GM18951 (cell line): Measurements from ENCODE around the gene GLRA2.
"Not testable (repeated sequence)": the region's sequence is repeated elsewhere in the genome, so short reads cannot be mapped to it uniquely, and the experiment has no call there.

Experiments
- POLR2A ChIP-seq: IDR thresholded peaks from 4 replicates; pipeline ENCODE4 v1.6.1; 2011; ENCODE audit warnings: mild to moderate bottlenecking; ENCODE audit not compliant: insufficient read length, insufficient read depth; ENCODE audit errors: extremely low read depth
- in situ Hi-C: fragments of 300-500 bp; cut with MboI; formaldehyde crosslinking; loops from one replicate; pipeline ENCODE4 v1.12.0; 2022; ENCODE audit warnings: low sequenced_read_pairs, mixed read lengths, inconsistent platforms; ENCODE audit not compliant: unreplicated experiment

Gene GLRA2

GRCh38 chrX:14630733-14631132 lies 101.4 kb downstream of the GLRA2 start:
- in situ Hi-C loops: no loop called here
- no peak for TF ChIP-seq POLR2A

GRCh38 chrX:14641681-14642655 lies 112.6 kb downstream of the GLRA2 start:
- in situ Hi-C loops: no loop called here

GRCh38 chrX:14660970-14661369 lies 131.6 kb downstream of the GLRA2 start:
- no peak for TF ChIP-seq POLR2A
- in situ Hi-C loops: no loop called here

More at GRCh38 chrX:14641681-14642655, 112.6 kb downstream of the GLRA2 start:
- no peak for TF ChIP-seq POLR2A

GRCh38 chrX:14670819-14671218 lies 141.5 kb downstream of the GLRA2 start:
- TF ChIP-seq POLR2A: no peak
- in situ Hi-C loops: no loop called here

- in situ Hi-C loops: no loop called here
- no peak for TF ChIP-seq POLR2A
Observed at GRCh38 chrX:14672611-14673172, 143.4 kb downstream of the GLRA2 start.

GRCh38 chrX:14673236-14673635 lies 143.9 kb downstream of the GLRA2 start:
- in situ Hi-C loops: no loop called here
- TF ChIP-seq POLR2A: no peak

GRCh38 chrX:14673764-14674163 lies 144.4 kb downstream of the GLRA2 start:
- no peak for TF ChIP-seq POLR2A
- in situ Hi-C loops: no loop called here

- TF ChIP-seq POLR2A: no peak
- in situ Hi-C loops: no loop called here
Observed at GRCh38 chrX:14675500-14675899, 146.2 kb downstream of the GLRA2 start.

GRCh38 chrX:14676431-14676830 lies 147.1 kb downstream of the GLRA2 start:
- in situ Hi-C loops: no loop called here
- TF ChIP-seq POLR2A: no peak

- in situ Hi-C loops: not testable (repeated sequence)
Observed at GRCh38 chrX:14688331-14688730, 159.0 kb downstream of the GLRA2 start.

- in situ Hi-C loops: no loop called here
- no peak for TF ChIP-seq POLR2A
Observed at GRCh38 chrX:14690553-14690952, 161.2 kb downstream of the GLRA2 start.

- in situ Hi-C loops: no loop called here
- TF ChIP-seq POLR2A: no peak
Observed at GRCh38 chrX:14694611-14695010, 165.3 kb downstream of the GLRA2 start.

GRCh38 chrX:14697451-14697850 lies 168.1 kb downstream of the GLRA2 start:
- in situ Hi-C loops: no loop called here
- TF ChIP-seq POLR2A: no peak

- no peak for TF ChIP-seq POLR2A
- in situ Hi-C loops: no loop called here
Observed at GRCh38 chrX:14698790-14699189, 169.5 kb downstream of the GLRA2 start.
